Uterus (tissue), 4 donors: ENCODE measurements around the gene TRA2B. TPM values are rescaled to one million over a fixed set of nuclear protein-coding genes. Genes with fewer than 3 reads are reported as not detected.

Experiments
- DNase-seq, 2 donors: peaks; one replicate each; pipeline ENCODE4 v3.0.0-alpha.2; 2019 to 2020
- H3K27ac ChIP-seq, 2 donors: fragments of 200-600 bp; sonication (generic); 1 replicate in 1 of 2; 2 replicates in 1 of 2; pipeline ENCODE4 v1.5.1; 2016 to 2018
- H3K27me3 ChIP-seq, 2 donors: fragments of 200-600 bp; sonication (generic); one replicate each; pipeline ENCODE4 v1.5.1; 2018 to 2019; ENCODE audit warnings: control low read depth in 1 of 2
- H3K36me3 ChIP-seq, 2 donors: fragments of 200-600 bp; sonication (generic); one replicate each; pipeline ENCODE4 v1.5.1; 2019; ENCODE audit warnings: control low read depth in 1 of 2
- H3K4me1 ChIP-seq, 2 donors: fragments of 200-600 bp; sonication (generic); one replicate each; pipeline ENCODE4 v1.5.1; 2018 to 2019; ENCODE audit warnings: control low read depth in 1 of 2
- H3K4me3 ChIP-seq, 2 donors: fragments of 200-600 bp; sonication (generic); 1 replicate in 1 of 2; 2 replicates in 1 of 2; pipeline ENCODE4 v1.5.1; 2018 to 2019; ENCODE audit warnings: mild to moderate bottlenecking in 1 of 2
- H3K9me3 ChIP-seq, 2 donors: fragments of 200-600 bp; sonication (generic); one replicate each; pipeline ENCODE4 v1.5.1; 2019; ENCODE audit warnings: control low read depth in 1 of 2
- CTCF ChIP-seq, 4 experiments: fragments of 200-600 bp in 2 of 4; fragments of 450-650 bp in 2 of 4; sonication (generic) in 2 of 4; IDR thresholded peaks; one replicate each; pipeline ENCODE4 v1.5.1; 2016 to 2019; ENCODE audit warnings: antibody characterized with exemption in 4 of 4, mild to moderate bottlenecking in 2 of 4, moderate library complexity in 1 of 4
- POLR2A ChIP-seq, 2 donors: fragments of 450-650 bp; IDR thresholded peaks; one replicate each; pipeline ENCODE4 v1.6.1; 2016; ENCODE audit warnings: antibody characterized with exemption in 2 of 2, mild to moderate bottlenecking in 1 of 2, moderate library complexity in 1 of 2
- intact Hi-C: fragments of 100-400 bp; cut with DNase I; formaldehyde crosslinking; loops from one replicate; pipeline ENCODE4 v1.15.1; 2023; ENCODE audit warnings: low total_unique reads
- total RNA-seq, 4 donors: library from RNA; depleted of rRNA in 3 of 4; stranded (reverse); fragments of >200 nt in 3 of 4; gene quantifications; one replicate each; pipeline versions ENCODE4 v1.1.0 to v1.2.4, GENCODE V29; 2014 to 2023
- donor health status: DM: yes; HTN: yes; CAD: no.

Gene TRA2B
- total RNA-seq, 4 donors from 2014 or later = 33.8 to 425 (median 173) TPM

- Histone ChIP-seq H3K4me1 (no peaks in the 10 kb centered on the region), H3K27me3 (no peaks in the 10 kb centered on the region), H3K9me3 (no peaks in the 10 kb centered on the region), H3K36me3 (no peaks in the 10 kb centered on the region), H3K27ac (no peak overlapping the region), H3K4me3 (no peak overlapping the region)
- intact Hi-C loops = loop anchor here (5.0 kb wide), 1 partner anchor 560 kb away; the partner anchor contains the start of gene CRYGS
- DNase-seq = no peak
- no peak for TF ChIP-seq POLR2A (IDR thresholded peaks at IDR 0.05)
- no peak for TF ChIP-seq CTCF (IDR thresholded peaks at IDR 0.05)
Measured at GRCh38 chr3:185982632-185983031, 44.8 kb upstream of the TRA2B start.

- Histone ChIP-seq H3K27ac (no peak overlapping the region), H3K27me3 (no peaks in the 10 kb centered on the region), H3K36me3 (no peaks in the 10 kb centered on the region), H3K9me3 (no peaks in the 10 kb centered on the region), H3K4me3 (no peak overlapping the region), H3K4me1 (no peaks in the 10 kb centered on the region)
- intact Hi-C loops = loop anchor here (5.0 kb wide), 1 partner anchor 561 kb away; the partner anchor contains the start of gene CRYGS
- no peak for DNase-seq
- TF ChIP-seq POLR2A (IDR thresholded peaks at IDR 0.05) (no peak), CTCF (IDR thresholded peaks at IDR 0.05) (no peak)
Measured at GRCh38 chr3:185981621-185982020, 43.8 kb upstream of the TRA2B start.

GRCh38 chr3:185979721-185980121, 41.9 kb upstream of the TRA2B start:
- TF ChIP-seq CTCF (IDR thresholded peaks at IDR 0.05) (no peak), POLR2A (IDR thresholded peaks at IDR 0.05) (no peak)
- Histone ChIP-seq H3K4me1 (no peaks in the 10 kb centered on the region), H3K9me3 (no peaks in the 10 kb centered on the region), H3K27ac (no peak overlapping the region), H3K36me3 (no peaks in the 10 kb centered on the region), H3K4me3 (no peak overlapping the region), H3K27me3 (no peaks in the 10 kb centered on the region)
- intact Hi-C loops = loop anchor here (5.0 kb wide), 1 partner anchor 563 kb away; the partner anchor contains the start of gene CRYGS
- DNase-seq = no peak

GRCh38 chr3:185978516-185978915, 40.7 kb upstream of the TRA2B start:
- Histone ChIP-seq H3K27me3 (no peaks in the 10 kb centered on the region), H3K9me3 (no peaks in the 10 kb centered on the region), H3K4me3 (no peak overlapping the region), H3K27ac (no peak overlapping the region), H3K36me3 (no peaks in the 10 kb centered on the region), H3K4me1 (no peaks in the 10 kb centered on the region)
- no peak for TF ChIP-seq CTCF (IDR thresholded peaks at IDR 0.05)
- no peak for TF ChIP-seq POLR2A (IDR thresholded peaks at IDR 0.05)
- intact Hi-C loops = no loop called here
- DNase-seq = no peak

- H3K36me3 ChIP-seq = no peaks in the 10 kb centered on the region
- DNase-seq = no peak
- intact Hi-C loops = no loop called here
- no peaks in the 10 kb centered on the region for H3K27me3 ChIP-seq
- no peaks in the 10 kb centered on the region for H3K4me1 ChIP-seq
- no peak overlapping the region for H3K27ac ChIP-seq
- H3K4me3 ChIP-seq = no peak overlapping the region
- TF ChIP-seq CTCF (IDR thresholded peaks at IDR 0.05) = no peak
- no peak for TF ChIP-seq POLR2A (IDR thresholded peaks at IDR 0.05)
- H3K9me3 ChIP-seq = no peaks in the 10 kb centered on the region
Measured at GRCh38 chr3:185977679-185978040, 39.8 kb upstream of the TRA2B start.
